Heart right ventricle (tissue), 16 donors: ENCODE results near the gene C10orf71. TPM values are rescaled to one million over a fixed set of nuclear protein-coding genes. Genes with fewer than 3 reads are reported as not detected.

Experiments used
- ATAC-seq, 8 donors: fragments of 200-7000 bp; cut with Tn5 transposase; one replicate each; pipeline ENCODE4 v1.9.1; 2020; ENCODE audit warnings: mild to moderate bottlenecking in 8 of 8, moderate library complexity in 8 of 8, moderate number of reproducible peaks in 1 of 8
- DNase-seq, 2 donors: peaks; one replicate each; pipeline ENCODE4 v3.0.0-alpha.2; 2020
- H3K27ac ChIP-seq, 10 donors: fragments of 200-600 bp; sonication (generic) in 2 of 10; one replicate each; pipeline versions ENCODE4 v1.5.0 to v1.8.0; 2020 to 2022; ENCODE audit warnings: mild to moderate bottlenecking in 3 of 10
- H3K27me3 ChIP-seq, 7 donors: fragments of 200-600 bp; one replicate each; pipeline ENCODE4 v1.8.0; 2021 to 2022; ENCODE audit warnings: mild to moderate bottlenecking in 2 of 7
- H3K36me3 ChIP-seq, 9 donors: fragments of 200-600 bp; sonication (generic) in 1 of 9; one replicate each; pipeline versions ENCODE4 v1.5.0 to v1.8.0; 2020 to 2022; ENCODE audit warnings: mild to moderate bottlenecking in 2 of 9
- H3K4me1 ChIP-seq, 9 donors: fragments of 200-600 bp; sonication (generic) in 1 of 9; one replicate each; pipeline versions ENCODE4 v1.5.0 to v1.8.0; 2020 to 2022; ENCODE audit warnings: mild to moderate bottlenecking in 4 of 9
- H3K4me3 ChIP-seq, 10 donors: fragments of 200-600 bp; sonication (generic) in 2 of 10; one replicate each; pipeline versions ENCODE4 v1.5.0 to v1.8.0; 2020 to 2022; ENCODE audit warnings: mild to moderate bottlenecking in 7 of 10, moderate library complexity in 2 of 10
- H3K9me3 ChIP-seq, 11 donors: fragments of 200-600 bp in 10 of 11; sonication (generic) in 2 of 11; one replicate each; pipeline versions ENCODE4 v1.5.0 to v1.8.0; 2013 to 2022; ENCODE audit warnings: mild to moderate bottlenecking in 2 of 11, control low read depth in 1 of 11, moderate library complexity in 1 of 11
- CTCF ChIP-seq, 9 donors: fragments of 200-600 bp; sonication (generic) in 2 of 9; IDR thresholded peaks; one replicate each; pipeline versions ENCODE4 v1.5.0 to v1.8.0; 2021 to 2022; ENCODE audit warnings: antibody characterized with exemption in 9 of 9, mild to moderate bottlenecking in 5 of 9, moderate library complexity in 1 of 9
- WGBS, 2 donors: extraction: QIAGEN DNeasy Blood & Tissue Kit; methylation state at CpG; one replicate each; pipeline ENCODE4 v1.1.7; 2013; ENCODE audit warnings: inconsistent platforms in 1 of 2; 5-methylcytosine and 5-hydroxymethylcytosine counted together
- intact Hi-C, 10 donors: fragments of 100-400 bp; cut with DNase I; formaldehyde crosslinking; loops; one replicate each; pipeline versions ENCODE4 v1.11.1 to v1.14.2; 2022
- long read RNA-seq, 3 donors: library from polyadenylated mRNA; unstranded; transcript quantifications; one replicate each; pipeline ENCODE4 v2.0.0, GENCODE V29; 2020 to 2021
- polyA plus RNA-seq, 2 donors: library from polyadenylated mRNA; stranded (reverse); fragments of 200-250 nt; gene quantifications; one replicate each; pipeline ENCODE4 v1.2.3, GENCODE V29; 2013
- total RNA-seq, 10 donors: library from RNA; stranded (reverse); fragmentation: NEBNext Ultra II Directional in 3 of 10; extraction: Animal tissue kit (Norgen Biotek cat#: 25700) in 3 of 10; gene quantifications; one replicate each; pipeline versions ENCODE4 v1.2.1 to v1.2.4, GENCODE V29; 2021 to 2023
- donor health status: Arrhythmogenic right ventricular cardiomyopathy.
- donor health status: ischemic (EF 13 %, LVEDD 7.1; RV severe dilation, severe dysfunction).
- donor health status: healthy with polysubstance abuse.
- donor health status: DM: no; HTN: yes; CAD: no.
- donor health status: DM: no; HTN: no; CAD: no.
- donor health status: ischemic (EF 25% LVEDD 6.9; RV normal size, moderate dysfunction).
- donor health status: ischemic (EF 25% LVEDD 5.7; RV mildly dilated, moderate dysfunction).
- donor health status: healthy.
- donor health status: DM: yes; HTN: yes; CAD: no.
- donor health status: Ischemic cardiomyopathy.
- donor health status: ischemic (EF 35%, LVEDD 5.7; RV mildly dilated, moderate dysfunction).
- donor health status: nonischemic (EF 11% LVEDD 7.7; RV severe dilation, severe dysfunction).
- donor health status: DM: yes; HTN: yes; CAD: no.
- donor health status: PGD.
- donor health status: ischemic (EF 29% LVEDD 5.4; RV normal size, mild dysfunction).
- donor health status: nonischemic (EF 23%, LVEDD 6.1; RV moderate dilation, normal function).

C10orf71 gene, protein sequence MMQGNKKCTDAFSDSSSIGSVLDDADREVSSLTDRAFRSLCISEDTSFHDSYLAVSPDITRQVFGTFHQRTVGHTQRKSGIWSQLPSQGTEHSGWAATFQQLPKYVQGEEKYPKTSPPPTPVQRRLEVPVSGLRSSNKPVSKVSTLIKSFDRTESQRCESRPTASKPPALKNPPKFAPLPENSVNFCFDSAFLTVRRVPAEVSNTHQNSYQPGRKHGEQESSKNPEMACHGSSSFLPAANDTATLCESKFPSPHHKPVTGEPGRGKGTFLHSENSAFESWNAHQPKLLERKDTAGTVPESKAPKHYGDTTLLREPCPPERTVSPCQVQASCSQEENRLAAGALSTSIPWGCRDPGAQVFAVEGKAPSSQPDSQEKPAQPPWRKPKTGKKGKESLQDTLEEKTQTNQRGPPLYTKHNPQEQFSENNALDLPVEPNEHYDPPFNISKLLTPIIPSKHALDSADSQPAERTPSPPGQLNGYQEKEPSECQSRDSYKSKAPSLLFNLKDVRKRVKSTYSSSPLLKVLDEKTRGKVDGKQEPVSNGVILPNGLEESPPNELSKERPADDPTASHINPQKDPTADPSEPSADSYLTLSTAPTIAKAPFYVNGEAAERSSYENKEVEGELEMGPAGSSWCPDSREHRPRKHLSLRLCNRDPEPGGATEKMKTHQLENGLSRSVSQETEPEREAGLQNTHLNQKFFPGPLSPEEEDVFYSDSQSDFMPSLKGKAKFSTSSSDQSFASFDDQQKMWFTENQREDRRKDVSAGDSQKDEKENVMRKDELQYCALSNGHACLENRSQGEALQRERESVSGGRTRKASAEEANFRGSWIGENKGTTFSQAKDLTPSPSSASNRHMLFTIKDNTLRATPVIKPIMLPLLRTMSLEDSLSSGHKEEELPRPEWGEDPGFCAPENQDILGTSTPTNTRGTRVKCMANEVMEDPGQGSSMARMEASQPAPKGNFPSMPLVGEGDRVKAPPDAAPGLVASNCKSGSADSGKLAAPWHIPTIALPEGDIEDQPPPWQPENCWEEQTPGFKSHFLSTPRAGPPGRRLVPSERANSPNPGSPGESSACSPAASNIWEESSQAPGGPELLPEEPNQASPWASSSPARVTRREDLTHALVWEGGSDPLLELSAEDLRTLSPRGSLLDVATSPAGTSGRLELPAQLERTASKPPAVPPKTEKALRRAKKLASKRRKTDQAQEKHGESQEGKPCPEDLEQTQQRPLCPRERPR (N-terminal part only)
- total RNA-seq (100 to 1,000 TPM in 9 of 10 donors, 10 to 100 TPM in 1; 56.0 to 225 (median 180) TPM), polyA plus RNA-seq (10 to 100 TPM in 1 of 2 donors, 1 to 10 TPM in 1; 3.6 to 23.0 TPM)
- long read RNA-seq, donor 1, full-length matches to known transcripts: 1 of 41 reads
- long read RNA-seq, donor 1, partial matches to known transcripts: 3 of 41 reads
- long read RNA-seq, donor 1, other reads (novel, unspliced or antisense): 37 of 41 reads
- long read RNA-seq, donor 2, full-length matches to known transcripts: 4 of 59 reads
- long read RNA-seq, donor 2, partial matches to known transcripts: 4 of 59 reads
- long read RNA-seq, donor 2, other reads (novel, unspliced or antisense): 51 of 59 reads
- long read RNA-seq, donor 3, full-length matches to known transcripts: 4 of 60 reads
- long read RNA-seq, donor 3, partial matches to known transcripts: 3 of 60 reads
- long read RNA-seq, donor 3, other reads (novel, unspliced or antisense): 53 of 60 reads

GRCh38 chr10:49298983-49299815, at the start of gene C10orf71:
C10orf71 (plus strand) TSS chr10:49299170; CDS start chr10:49322546, 23,376 bp downstream.
- TF ChIP-seq CTCF (IDR thresholded peaks at IDR 0.05): no peak
- peak in 1 of 2 donors; percentile 53 for DNase-seq
- peak within 1 kb of the TSS; percentile 8 to 64 (median 46) for H3K4me3 ChIP-seq
- H3K36me3 ChIP-seq: no peaks in the 10 kb centered on the region
- H3K27ac ChIP-seq: peak within 1 kb of the TSS; percentile 81 to 98 (median 94)
- H3K9me3 ChIP-seq: no peaks in the 10 kb centered on the region
- WGBS, 2 donors: 41 to 53% methylated on average over 27 of the region's 27 CpGs
- ATAC-seq: peak; percentile 25 to 67 (median 54)
- no peaks in the 10 kb centered on the region for H3K27me3 ChIP-seq
- intact Hi-C loops: loop anchor here in 4 of 10 donors (2.0 to 10.0 kb wide), 4 partner anchors 20 to 114 kb away; partner anchors contain the start of gene TMEM273 (in 3 of the 4)
- H3K4me1 ChIP-seq: peaks cover 0 to 98% (median 46%) of the 10 kb centered on the region in 9 donors

GRCh38 chr10:49252313-49253034, 46.5 kb upstream of the C10orf71 start:
- Histone ChIP-seq H3K4me3 (no peak overlapping the region), H3K27ac (no peak overlapping the region), H3K36me3 (no peaks in the 10 kb centered on the region), H3K4me1 (peaks cover 0 to 20% (median 9%) of the 10 kb centered on the region in 9 donors), H3K9me3 (no peaks in the 10 kb centered on the region), H3K27me3 (no peaks in the 10 kb centered on the region)
- no peak for TF ChIP-seq CTCF (IDR thresholded peaks at IDR 0.05)
- no peak for DNase-seq
- peak in 7 of 8 donors; percentile 43 to 82 (median 76) for ATAC-seq
- WGBS, 2 donors: 68 to 79% methylated on average over 11 of the region's 11 CpGs
- intact Hi-C loops: no loop called here

- Histone ChIP-seq H3K27ac (no peak overlapping the region), H3K36me3 (no peaks in the 10 kb centered on the region), H3K27me3 (no peaks in the 10 kb centered on the region), H3K4me3 (no peak overlapping the region), H3K9me3 (peaks cover 0 to 3% (median 0%) of the 10 kb centered on the region in 11 donors), H3K4me1 (peaks cover 0 to 20% (median 9%) of the 10 kb centered on the region in 9 donors)
- DNase-seq (no peak), ATAC-seq (peak in 1 of 8 donors; percentile 45)
- 84 to 86% methylated on average over 2 of the region's 2 CpGs for WGBS, 2 donors
- no peak for TF ChIP-seq CTCF (IDR thresholded peaks at IDR 0.05)
- intact Hi-C loops: no loop called here
Observed at GRCh38 chr10:49253340-49253906, 45.5 kb upstream of the C10orf71 start.
